Loucy (cell line): Measurements from ENCODE around the gene TMEM170A.

Source experiments
- EZH2phosphoT487 ChIP-seq: fragments of 200-600 bp; IDR thresholded peaks from 2 replicates; pipeline ENCODE4 v1.6.1; 2018; ENCODE audit warnings: antibody characterized with exemption, mild to moderate bottlenecking, moderate library complexity, borderline replicate concordance
- TF ChIP-seq, protein P1 (sequence below): fragments of 200-600 bp; sonication (generic); conservative IDR thresholded peaks from 2 replicates; pipeline ENCODE4 v1.5.1; 2014; ENCODE audit warnings: mild to moderate bottlenecking, antibody characterized with exemption, low read length

GRCh38 chr16:75506574-75506973 is 42.1 kb upstream of the TMEM170A start:
- TF ChIP-seq, protein P1, sequence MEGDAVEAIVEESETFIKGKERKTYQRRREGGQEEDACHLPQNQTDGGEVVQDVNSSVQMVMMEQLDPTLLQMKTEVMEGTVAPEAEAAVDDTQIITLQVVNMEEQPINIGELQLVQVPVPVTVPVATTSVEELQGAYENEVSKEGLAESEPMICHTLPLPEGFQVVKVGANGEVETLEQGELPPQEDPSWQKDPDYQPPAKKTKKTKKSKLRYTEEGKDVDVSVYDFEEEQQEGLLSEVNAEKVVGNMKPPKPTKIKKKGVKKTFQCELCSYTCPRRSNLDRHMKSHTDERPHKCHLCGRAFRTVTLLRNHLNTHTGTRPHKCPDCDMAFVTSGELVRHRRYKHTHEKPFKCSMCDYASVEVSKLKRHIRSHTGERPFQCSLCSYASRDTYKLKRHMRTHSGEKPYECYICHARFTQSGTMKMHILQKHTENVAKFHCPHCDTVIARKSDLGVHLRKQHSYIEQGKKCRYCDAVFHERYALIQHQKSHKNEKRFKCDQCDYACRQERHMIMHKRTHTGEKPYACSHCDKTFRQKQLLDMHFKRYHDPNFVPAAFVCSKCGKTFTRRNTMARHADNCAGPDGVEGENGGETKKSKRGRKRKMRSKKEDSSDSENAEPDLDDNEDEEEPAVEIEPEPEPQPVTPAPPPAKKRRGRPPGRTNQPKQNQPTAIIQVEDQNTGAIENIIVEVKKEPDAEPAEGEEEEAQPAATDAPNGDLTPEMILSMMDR = no peak
- TF ChIP-seq EZH2phosphoT487 = no peak
